Heart left ventricle (tissue), 13 donors: ENCODE measurements around the gene MN1.

Experiments
- CTCF ChIP-seq, 12 donors: fragments of 200-600 bp; sonication (generic) in 4 of 12; IDR thresholded peaks; one replicate each; pipeline versions ENCODE4 v1.5.0 to v1.8.0; 2018 to 2022; ENCODE audit warnings: antibody characterized with exemption in 12 of 12, mild to moderate bottlenecking in 5 of 12
- POLR2A ChIP-seq, 2 donors: fragments of 450-650 bp; IDR thresholded peaks; one replicate each; pipeline ENCODE4 v1.6.1; 2017; ENCODE audit warnings: antibody characterized with exemption in 2 of 2, mild to moderate bottlenecking in 2 of 2, moderate library complexity in 2 of 2
- donor health status: ischemic (EF 13 %, LVEDD 7.1; RV severe dilation, severe dysfunction).
- donor health status: DM: no; HTN: yes; CAD: no.
- donor health status: DM: no; HTN: no; CAD: no.
- donor health status: ischemic (EF 25% LVEDD 6.9; RV normal size, moderate dysfunction).
- donor health status: ischemic (EF 25% LVEDD 5.7; RV mildly dilated, moderate dysfunction).
- donor health status: ischemic (EF 35%, LVEDD 5.7; RV mildly dilated, moderate dysfunction).
- donor health status: nonischemic (EF 11% LVEDD 7.7; RV severe dilation, severe dysfunction).
- donor health status: DM: yes; HTN: yes; CAD: no.
- donor health status: PGD.
- donor health status: ischemic (EF 29% LVEDD 5.4; RV normal size, mild dysfunction).
- donor health status: nonischemic (EF 23%, LVEDD 6.1; RV moderate dilation, normal function).

GRCh38 chr22:27816552-27816951, 15.0 kb upstream of the MN1 start:
- no peak for TF ChIP-seq CTCF (IDR thresholded peaks at IDR 0.05)
- no peak for TF ChIP-seq POLR2A (IDR thresholded peaks at IDR 0.05)
